ENCODE results near the gene CDC123. TPM values are rescaled to one million over a fixed set of nuclear protein-coding genes. Genes with fewer than 3 reads are reported as not detected.
"Not testable (repeated sequence)": the region's sequence is repeated elsewhere in the genome, so short reads cannot be mapped to it uniquely, and the experiment has no call there.

CDC123 gene
- total RNA-seq, 1 donor from 2014 or later: 65.0 TPM

DNA sequence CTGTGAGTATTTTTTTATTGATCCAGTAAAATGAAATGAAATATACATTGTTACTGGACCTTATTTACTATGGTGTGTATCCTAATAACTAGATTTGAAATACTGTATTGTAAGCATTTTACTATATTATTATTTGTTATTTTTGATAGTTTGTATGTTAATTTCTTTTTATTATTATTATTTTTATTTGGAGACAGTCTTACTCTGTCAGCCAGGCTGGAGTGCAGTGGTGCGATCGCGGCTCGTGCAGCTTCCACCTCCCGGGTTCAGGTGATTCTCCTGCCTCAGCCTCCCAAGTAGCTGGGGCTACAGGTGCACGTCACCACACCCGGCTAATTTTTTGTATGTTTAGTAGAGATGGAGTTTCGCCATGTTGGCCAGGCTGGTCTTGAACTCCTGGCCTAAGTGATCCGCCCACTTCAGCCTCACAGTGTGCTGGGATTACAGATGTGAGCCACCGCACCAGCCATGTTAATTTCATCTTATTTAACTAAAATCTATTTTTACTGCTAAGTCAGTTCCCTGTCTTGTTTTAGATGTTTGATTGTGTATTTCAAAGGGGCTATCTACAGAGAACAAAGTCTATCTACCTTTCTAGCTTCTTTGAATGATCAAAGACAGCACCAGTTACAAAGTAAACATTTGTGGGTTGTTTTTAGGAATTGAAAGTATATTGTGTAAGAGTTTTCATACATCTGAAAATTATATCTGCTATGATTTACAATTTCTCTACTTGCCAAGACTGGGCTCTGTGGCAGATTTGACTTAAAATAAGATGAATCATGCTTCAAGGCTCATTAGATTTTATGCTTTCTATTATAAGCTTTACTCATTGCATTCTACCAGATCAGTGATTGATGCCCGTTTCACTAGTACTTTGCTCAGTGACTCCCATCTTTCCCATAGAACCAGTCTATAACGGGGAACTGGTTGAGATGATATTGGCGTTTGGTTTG lies 41.6 kb downstream of the CDC123 start:
- ATAC-seq: peak; percentile 84

DNA sequence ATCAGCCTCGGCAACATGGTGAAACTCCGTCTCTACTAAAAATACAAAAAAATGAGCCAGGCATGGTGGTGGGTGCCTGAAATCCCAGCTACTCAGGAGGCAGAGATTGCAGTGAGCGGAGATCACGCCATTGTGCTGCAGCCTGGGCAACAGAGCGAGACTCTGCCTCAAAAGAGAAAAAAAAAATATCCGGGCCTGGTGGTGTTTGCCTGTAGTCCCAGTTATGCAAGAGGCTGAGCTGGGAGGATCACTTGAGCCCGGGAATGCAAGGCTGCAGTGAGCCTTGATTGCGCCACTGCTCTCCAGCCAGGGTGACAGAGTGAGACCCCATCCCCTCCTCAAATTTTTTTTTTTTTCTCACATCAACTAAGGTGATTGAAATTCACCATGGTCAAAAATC lies 42.8 kb downstream of the CDC123 start:
- no peak for ATAC-seq

DNA sequence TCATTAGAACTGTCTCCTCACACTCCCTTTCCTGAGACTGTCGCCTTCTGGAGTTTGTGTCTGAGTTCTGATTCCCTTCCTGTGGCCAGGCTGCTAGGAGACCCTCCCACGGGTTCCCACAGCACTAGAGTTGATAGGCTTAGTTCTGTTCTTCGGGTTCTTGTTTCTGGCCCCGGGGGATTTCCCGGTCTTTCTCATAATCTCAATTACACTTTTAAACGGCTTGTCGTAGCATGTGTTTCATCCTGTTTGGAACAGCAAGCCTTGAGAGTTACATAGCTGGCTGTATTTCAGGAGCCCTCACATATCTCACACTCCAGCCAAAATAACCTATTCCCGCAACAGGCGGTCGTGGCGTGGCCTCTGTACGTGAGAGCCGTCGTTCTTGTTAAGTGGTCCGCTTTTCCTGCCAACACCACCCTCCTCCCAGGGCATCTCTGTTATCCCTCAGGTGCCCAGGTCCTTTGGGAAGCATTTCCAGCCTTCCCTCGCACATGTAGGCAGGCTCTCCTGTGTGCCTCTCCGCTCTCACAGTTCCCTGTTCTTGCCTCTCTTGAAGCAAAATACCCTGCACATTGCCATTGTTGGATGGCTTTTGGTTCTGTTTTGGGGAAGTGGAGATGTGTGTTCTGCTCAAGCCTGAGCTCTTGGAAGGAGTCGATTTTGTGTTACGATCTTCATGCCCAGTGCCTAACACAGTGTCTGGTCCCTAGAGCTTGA lies 46.0 kb downstream of the CDC123 start:
- peak; percentile 58 for ATAC-seq

DNA sequence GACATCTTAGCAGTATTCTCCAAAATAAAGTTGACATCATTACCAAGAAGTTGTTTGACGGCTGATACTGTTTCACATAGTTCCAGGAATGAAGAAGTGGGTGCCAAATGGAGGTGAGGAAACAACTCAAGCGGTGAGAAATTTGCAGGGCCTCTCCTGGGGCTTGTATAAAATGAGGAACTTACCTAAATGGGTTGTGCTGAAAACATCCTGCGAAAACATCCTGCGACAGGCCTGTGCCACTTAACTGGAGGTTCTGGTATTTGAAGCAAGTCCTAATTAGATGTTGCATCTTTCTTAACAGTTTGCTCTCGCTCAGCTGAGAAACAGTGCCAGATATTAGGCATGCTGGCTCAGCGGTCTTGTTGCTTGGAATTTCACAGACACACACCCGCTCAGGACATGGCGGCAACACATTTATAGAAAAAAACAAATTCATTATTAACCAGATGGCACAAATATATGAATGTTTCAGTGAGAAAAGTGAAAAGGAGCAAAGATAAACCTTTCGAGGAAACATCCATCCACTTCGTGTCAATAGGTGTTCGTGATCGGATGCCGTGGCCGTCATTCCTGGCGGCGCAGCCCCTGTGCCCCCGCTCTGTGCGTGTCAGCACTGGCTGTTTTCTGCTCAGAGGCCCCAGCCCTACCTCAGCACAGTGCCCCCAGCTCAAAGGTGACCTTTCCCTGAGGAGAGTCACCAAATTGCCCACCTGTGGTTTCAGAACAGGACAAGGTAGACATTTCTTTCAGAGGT lies 48.1 kb downstream of the CDC123 start:
- peak; percentile 42 for ATAC-seq

DNA sequence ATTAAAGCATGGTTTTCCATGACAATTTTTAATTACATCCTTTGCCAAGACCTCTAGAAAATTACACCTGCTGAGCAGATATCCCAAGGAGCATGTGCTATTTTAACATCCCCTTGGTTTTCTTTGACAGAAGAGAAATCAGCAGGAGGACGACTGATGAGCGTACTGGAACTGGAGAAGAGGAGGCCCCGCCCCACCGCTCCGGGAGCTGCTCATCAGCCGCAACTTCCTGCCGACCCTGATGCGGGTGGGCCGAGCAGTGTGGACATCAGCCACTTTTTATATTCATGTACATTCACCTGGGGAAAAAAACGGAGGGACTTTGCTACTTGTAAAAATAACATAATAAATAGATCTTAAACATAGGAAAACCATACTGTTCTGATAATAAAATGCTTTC lies 54.2 kb downstream of the CDC123 start:
- no peak for ATAC-seq

DNA sequence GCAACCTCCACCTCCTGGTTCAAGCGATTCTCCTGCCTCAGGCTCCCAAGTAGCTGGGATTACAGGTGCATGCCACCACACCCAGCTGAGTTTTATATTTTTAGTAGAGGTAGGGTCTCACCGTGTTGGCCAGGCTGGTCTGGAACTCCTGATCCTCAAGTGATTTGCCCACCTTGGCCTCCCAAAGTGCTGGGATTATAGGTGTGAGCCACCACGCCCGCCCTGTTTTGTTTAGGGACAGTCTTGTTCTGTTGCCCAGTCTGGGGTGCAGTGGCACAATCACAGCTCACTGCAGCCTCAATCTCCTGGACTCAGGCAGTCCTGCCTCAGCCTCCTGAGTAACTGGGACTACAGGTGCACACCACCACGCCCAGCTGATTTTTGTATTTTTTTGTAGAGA lies 54.7 kb downstream of the CDC123 start:
- not testable (repeated sequence) for ATAC-seq

DNA sequence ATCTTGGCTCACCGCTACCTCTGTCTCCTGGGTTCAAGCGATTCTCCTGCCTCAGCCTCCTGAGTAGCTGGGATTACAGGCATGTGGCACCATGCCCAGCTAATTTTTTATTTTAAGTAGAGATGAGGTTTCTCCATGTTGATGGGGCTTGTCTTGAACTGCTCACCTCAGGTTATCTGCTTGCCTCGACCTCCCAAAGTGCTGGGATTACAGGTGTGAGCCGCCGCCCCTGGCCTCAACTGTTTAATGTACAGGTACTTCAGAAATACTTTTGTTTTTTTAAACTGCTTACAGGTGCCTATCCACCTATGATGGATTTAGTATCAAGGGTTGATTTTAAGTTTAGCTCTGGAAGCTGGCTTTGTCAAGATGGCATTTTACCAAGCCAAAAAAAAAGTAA lies 55.6 kb downstream of the CDC123 start:
- ATAC-seq: no peak

DNA sequence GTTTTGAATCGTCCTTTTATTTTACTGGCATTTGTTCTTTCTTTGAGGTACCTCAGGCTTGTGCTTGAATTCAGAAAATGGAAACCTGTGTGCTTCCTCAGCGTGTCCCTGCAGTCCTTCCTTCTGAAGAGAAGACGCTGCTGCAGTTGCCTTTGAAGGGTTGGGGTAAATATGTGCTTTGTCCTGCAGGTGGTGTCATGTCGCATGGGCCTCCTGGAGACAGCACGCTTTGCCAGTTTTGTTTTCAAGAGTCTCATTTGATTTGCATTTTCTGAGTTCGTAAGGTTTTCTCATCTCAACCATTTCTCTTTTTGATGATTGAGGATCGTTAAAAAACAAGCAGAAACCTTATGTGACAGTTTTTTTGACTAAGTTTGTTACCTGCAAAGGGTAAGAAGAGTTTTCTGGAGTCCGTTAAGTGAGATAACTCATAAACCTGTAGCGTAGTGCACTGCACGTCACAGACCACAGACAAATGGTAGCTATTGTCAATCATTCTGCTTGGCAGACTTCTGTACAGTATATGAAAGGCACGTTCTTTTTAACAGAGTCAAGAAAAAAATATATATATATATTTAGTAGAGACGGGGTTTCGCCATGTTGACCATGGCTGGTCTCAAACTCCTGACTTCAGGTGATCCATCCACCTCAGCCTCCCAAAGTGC lies 57.0 kb downstream of the CDC123 start:
- ATAC-seq: no peak

DNA sequence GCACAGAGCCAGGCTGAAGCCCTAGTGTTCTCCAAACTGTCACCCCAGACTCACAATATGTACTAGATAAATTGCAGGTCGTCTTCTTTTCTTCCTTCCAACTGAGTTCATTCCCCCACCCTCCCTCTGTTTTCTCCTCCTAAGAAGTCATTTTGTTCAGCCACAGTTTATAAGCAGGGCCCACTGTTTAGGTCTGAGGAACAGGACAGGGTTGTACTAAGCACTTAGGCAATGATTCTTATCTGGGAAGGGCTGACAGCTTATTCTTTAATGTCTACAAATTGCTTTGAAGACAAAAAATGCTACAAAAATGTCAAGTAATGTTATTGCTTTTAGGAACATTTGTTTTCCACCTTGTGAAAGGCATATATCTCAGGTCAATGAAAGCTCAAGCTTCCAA lies 59.1 kb downstream of the CDC123 start:
- ATAC-seq: no peak

DNA sequence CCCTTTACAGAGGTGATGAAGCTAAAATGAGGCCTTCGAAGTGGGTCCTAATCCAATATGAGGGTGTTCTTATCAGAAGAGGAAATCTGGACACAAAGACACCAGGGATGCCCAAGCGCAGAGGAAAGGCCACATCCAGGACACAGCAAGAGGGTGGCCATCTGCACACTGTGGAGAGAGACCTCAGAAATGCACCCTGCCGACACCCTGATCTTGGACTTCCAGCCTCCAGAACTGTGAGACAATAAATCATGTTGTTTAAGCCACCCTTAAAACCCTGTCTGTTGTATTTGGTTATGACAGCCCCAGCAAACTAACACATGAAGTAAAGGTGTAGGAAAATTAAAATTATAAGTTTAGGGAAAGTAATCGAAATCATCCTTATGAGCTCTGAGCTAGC lies 64.0 kb downstream of the CDC123 start:
- ATAC-seq: no peak

DNA sequence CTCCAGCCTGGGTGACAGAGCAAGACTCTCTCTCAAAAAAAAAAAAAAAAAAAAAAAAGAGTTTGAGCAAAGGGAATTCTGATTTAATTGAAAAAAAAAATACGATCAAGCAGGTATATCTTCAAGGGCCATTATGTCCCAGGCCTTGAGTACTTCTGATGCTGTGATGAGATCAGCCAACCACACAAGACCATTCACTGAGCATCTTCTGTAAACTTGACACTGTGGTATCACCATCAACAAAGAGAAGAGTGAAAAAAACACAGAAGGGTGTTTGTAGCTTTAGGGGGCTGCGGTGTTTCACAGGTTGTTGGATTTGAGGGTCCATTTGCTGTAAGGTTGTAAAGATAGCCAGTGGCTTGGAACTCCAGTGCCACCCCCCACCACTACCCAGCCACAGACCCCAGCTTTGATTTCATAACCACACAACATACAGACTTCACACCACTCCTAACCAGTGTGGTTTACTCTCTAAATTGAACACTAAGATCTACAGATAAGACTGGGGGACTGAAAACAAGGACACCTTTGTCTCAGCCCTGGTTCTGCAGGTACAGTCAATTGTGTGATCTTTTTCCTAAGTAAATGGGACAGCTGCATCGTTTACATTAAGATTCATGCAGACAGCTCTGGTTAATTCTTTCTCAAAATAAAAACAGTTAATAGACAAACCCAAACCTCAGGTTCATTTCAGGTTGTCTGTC lies 66.4 kb downstream of the CDC123 start:
- ATAC-seq: no peak

DNA sequence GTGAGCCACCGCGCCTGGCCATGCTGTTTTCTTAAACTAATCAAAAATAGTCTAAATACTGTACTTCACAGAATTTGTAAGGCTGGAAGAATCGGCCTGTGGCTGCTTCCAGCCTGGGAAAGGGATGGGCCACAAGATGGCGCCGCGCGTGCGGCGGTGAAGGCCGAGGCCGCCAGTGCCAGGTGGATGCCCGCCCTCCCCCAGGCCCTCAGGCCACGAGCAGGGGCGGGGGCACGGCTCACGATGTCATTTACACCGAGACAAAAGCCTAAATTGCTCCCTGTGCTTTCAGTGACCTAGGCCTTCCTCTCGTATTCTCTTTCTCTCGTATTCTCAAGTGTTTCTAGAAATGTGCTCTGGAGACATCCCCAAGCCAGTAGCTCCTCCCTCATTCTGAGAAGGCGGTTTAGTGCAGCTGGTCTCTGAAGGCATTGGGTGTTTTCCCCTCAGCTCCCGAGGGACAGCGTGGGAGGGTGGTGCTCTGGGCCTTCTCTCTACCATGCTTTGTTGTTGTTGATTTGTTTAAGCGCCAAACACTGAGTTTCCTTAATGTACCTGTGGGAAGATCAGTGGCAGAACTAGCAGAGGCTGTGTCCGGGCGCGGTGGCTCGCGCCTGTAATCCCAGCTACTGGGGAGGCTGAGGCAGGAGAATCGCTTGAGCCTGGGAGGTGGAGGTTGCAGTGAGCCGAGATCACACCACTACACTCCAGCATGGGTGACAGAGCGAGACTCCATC lies 68.4 kb downstream of the CDC123 start:
- peak; percentile 87 for ATAC-seq

DNA sequence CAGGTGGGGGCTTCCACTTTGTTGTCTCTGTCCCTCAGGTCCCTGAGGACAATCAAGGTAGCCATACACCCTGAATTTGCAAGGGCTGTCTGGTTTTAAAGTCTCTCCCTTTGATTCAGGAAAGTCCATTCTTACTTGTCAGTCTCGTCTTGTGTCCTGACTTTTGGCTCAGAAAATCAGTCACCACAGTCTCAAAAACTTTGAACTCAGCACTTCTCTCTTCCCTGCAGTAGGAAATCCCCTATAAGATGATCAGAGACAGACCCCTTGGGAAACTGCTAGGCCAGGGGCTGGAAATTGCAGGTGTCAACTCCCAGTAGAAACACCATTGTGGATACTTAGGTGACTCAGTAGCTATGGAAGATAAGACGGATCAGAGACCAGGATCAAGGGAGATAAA lies 73.1 kb downstream of the CDC123 start:
- no peak for ATAC-seq

DNA sequence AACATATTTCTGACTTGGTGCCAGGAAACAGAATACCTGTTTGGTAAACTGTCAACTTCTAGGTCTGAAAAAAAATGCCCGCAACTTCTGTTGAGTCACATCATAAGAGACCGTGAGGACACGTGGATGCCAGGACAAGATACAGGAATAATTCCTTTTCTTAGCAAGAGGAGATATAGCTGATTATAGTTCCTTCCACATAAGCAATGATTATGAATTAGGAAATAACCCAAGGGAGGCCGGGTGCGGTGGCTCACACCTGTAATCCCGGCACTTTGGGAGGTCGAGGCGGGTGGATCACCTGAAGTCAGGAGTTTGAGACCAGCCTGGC lies 75.2 kb downstream of the CDC123 start:
- ATAC-seq: no peak

DNA sequence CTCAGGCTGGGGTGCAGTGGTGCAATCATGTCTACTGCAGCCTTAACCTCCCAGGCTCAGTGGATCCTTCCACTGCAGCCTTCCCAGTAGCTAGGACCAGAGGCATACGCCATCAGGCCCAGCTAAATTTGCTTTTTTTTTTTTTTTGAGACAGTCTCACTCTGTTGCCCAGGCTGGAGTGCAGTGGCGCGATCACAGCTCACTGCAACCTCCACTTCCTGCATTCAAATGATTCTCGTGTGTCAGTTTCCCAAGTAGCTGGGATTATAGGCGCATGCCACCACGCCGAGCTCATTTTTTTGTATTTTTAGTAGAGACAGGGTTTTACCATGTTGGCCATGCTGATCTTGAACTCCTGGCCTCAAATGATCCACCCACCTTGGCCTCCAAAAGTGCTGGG lies 81.9 kb downstream of the CDC123 start:
- ATAC-seq: not testable (repeated sequence)

DNA sequence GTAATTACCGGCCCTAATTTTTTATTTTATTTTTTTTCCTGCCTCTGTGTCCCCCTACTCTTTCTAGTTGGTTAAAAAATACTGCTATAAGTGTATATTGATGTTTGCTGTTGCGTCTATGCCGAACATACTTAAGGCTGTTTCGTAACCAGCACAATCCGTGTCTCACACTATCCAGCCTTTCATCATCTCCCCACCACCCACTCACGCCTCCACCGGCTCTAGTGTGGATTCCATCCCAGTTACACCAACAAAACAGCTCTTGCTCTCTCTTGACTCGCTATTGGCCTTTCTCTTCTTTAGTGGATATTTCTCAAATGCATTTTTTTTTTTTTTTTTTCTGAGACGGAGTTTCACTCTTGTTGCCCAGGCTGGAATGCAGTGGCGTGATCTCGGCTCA lies 83.3 kb downstream of the CDC123 start:
- ATAC-seq: no peak

DNA sequence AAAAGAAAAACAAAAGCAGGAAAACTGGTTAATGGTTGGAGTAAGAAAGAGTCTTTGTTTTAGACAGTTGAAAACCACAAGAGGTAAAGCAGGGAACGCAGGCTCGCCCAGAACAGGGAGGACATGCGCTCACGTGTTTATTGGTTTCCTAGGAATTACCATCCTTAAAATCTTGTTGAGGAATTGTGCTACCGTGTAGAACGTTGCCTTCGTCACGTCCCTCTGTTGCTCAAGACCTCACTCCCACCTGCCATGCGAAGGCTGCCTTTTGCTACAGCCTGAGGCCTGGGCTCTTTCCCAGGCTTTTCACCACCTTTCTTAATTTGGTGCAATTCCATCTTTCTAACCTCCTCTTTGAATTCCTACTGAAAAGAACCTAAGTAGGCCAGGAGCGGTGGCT lies 91.8 kb downstream of the CDC123 start:
- ATAC-seq: peak; percentile 39

DNA sequence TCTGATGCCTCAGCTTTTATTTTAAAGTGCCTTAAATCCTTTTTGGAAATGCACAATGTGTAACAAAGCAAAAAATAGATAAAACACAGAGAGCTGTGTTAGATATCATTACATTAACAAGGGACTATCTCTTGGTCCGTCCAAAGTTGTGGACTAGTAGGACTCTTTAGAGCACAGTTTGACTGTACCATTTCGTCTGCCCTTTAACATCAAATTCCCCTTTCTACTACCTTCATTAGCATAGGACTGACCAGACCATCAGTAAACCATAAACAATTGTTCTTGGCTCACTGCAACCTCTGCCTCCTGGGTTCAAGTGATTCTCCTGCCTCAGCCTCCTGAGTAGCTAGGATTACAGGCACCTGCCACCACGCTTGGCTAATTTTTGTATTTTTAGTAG lies 101.8 kb downstream of the CDC123 start:
- ATAC-seq: not testable (repeated sequence)

DNA sequence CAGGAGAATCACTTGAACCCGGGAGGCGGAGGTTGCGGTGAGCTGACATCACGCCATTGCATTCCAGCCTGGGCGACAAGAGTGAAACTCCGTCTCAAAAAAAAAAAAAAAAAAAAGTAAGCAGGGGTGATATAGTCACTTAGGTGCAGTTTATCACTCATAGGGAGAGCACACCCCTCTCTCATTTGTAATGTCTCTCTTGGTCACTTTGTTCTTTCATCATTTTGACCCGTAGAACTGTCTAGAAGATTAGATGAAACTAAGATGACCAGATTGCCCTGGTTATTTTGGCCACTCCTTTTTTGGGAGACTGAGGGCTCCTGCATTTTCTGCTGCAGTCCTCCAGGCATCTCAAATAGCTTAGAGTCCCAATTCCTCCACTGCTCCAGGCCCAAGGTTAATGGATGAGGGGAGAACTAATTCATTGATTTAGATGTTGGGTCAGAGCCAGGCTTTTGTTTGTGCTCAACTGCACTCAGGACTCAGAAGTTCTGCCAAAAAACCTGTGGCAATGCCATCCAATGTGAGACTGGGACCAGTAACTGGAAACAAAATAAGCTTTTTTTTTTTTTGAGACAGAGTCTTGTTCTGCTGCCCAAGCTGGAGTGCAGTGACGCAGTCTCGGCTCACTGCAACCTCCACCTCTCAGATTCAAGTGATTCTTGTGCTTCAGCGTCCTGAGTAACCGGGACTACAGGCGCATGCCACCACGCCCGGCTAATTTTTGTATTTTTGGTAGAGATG lies 103.4 kb downstream of the CDC123 start:
- no peak for ATAC-seq

Data from esophagus mucosa (tissue), 1 donor.